Progenitor cell of endocrine pancreas (in vitro differentiated cells): ENCODE data around the gene ANKLE1. TPM values are rescaled to one million over a fixed set of nuclear protein-coding genes. Genes with fewer than 3 reads are reported as not detected.
"Not testable (repeated sequence)": the region's sequence is repeated elsewhere in the genome, so short reads cannot be mapped to it uniquely, and the experiment has no call there.

Experiments used
- DNase-seq: peaks from one replicate; pipeline ENCODE4 v3.0.0; 2021; ENCODE audit warnings: low spot score; ENCODE audit not compliant: unreplicated experiment
- H3K27ac Mint-ChIP-seq: 2 replicates; pipeline ENCODE4 v1.8.0; 2021; ENCODE audit warnings: mild to moderate bottlenecking, moderate library complexity, mixed read lengths
- H3K27me3 Mint-ChIP-seq: 2 replicates; pipeline ENCODE4 v1.8.0; 2021; ENCODE audit warnings: mixed read lengths
- H3K36me3 Mint-ChIP-seq: 2 replicates; pipeline ENCODE4 v1.8.0; 2022; ENCODE audit warnings: mixed read lengths; ENCODE audit not compliant: insufficient read depth
- H3K4me1 Mint-ChIP-seq: 2 replicates; pipeline ENCODE4 v1.8.0; 2021; ENCODE audit warnings: low read depth, mixed read lengths
- H3K4me3 Mint-ChIP-seq: 2 replicates; pipeline ENCODE4 v1.8.0; 2021; ENCODE audit warnings: low read depth, mild to moderate bottlenecking, moderate library complexity, mixed read lengths
- H3K9me3 Mint-ChIP-seq: 2 replicates; pipeline ENCODE4 v1.8.0; 2021; ENCODE audit warnings: low read depth, mixed read lengths
- total RNA-seq: library from RNA; stranded (reverse); gene quantifications from 2 replicates; pipeline ENCODE4 v1.2.1, GENCODE V29; 2021
- TF ChIP-seq, protein P1 (sequence below): fragments of 200-600 bp; sonication (generic); IDR thresholded peaks from one replicate; pipeline ENCODE4 v1.5.0; 2021; ENCODE audit warnings: antibody characterized with exemption, mild to moderate bottlenecking; ENCODE audit not compliant: unreplicated experiment

ANKLE1 gene
- total RNA-seq, 1 donor from 2014 or later: 6.4 TPM

DNA sequence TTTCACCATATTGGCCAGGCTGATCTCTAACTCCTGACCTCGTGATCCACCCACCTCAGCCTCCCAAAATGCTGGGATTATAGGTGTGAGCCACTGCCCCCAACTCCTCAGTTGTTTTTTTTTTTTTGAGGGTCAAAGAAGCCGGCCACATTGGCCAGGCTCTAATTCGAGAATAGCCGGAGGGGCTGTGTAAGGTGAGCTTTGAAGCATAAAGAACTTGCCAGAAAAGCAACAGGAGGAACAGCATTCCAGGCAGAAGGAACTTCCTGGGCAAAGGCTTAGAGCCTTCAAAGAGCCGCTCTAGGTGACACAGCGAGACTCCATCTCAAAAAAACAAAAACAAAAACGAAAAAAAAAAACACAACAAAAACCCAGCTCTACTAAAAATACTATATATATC, 15.7 kb upstream of the ANKLE1 start:
- no peaks in the 10 kb centered on the region for H3K27me3 Mint-ChIP-seq
- H3K27ac Mint-ChIP-seq: no peak overlapping the region
- TF ChIP-seq, protein P1, sequence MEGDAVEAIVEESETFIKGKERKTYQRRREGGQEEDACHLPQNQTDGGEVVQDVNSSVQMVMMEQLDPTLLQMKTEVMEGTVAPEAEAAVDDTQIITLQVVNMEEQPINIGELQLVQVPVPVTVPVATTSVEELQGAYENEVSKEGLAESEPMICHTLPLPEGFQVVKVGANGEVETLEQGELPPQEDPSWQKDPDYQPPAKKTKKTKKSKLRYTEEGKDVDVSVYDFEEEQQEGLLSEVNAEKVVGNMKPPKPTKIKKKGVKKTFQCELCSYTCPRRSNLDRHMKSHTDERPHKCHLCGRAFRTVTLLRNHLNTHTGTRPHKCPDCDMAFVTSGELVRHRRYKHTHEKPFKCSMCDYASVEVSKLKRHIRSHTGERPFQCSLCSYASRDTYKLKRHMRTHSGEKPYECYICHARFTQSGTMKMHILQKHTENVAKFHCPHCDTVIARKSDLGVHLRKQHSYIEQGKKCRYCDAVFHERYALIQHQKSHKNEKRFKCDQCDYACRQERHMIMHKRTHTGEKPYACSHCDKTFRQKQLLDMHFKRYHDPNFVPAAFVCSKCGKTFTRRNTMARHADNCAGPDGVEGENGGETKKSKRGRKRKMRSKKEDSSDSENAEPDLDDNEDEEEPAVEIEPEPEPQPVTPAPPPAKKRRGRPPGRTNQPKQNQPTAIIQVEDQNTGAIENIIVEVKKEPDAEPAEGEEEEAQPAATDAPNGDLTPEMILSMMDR: no peak
- no peak for DNase-seq
- peaks cover 4% of the 10 kb centered on the region for H3K9me3 Mint-ChIP-seq
- H3K36me3 Mint-ChIP-seq: peaks cover 2% of the 10 kb centered on the region
- H3K4me3 Mint-ChIP-seq: no peak overlapping the region
- peaks cover 6% of the 10 kb centered on the region for H3K4me1 Mint-ChIP-seq

DNA sequence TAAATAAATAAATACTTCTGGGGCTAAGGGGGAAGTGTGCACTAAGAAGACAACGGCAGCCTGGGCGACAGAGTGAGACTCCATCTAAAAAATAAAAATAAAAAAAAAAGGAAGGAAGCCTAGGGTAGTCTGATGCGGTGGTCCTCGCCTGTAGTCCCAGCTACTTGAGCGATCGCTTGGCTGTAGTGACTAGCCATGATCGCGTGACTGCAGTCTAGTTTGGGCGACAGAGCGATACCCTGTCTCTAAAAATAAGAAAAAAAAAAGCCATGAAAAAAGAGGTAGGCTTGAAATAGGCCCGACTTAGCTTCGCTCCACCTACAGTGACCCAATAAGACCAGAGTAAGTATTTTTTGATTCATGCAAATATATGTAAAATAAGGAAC, 15.1 kb upstream of the ANKLE1 start:
- Mint-ChIP-seq H3K27ac (peak overlapping the region; percentile 91), H3K36me3 (peaks cover 6% of the 10 kb centered on the region), H3K4me1 (peaks cover 6% of the 10 kb centered on the region), H3K27me3 (no peaks in the 10 kb centered on the region), H3K9me3 (peaks cover 4% of the 10 kb centered on the region), H3K4me3 (peak overlapping the region; percentile 93)
- TF ChIP-seq, protein P1: no peak
- no peak for DNase-seq

DNA sequence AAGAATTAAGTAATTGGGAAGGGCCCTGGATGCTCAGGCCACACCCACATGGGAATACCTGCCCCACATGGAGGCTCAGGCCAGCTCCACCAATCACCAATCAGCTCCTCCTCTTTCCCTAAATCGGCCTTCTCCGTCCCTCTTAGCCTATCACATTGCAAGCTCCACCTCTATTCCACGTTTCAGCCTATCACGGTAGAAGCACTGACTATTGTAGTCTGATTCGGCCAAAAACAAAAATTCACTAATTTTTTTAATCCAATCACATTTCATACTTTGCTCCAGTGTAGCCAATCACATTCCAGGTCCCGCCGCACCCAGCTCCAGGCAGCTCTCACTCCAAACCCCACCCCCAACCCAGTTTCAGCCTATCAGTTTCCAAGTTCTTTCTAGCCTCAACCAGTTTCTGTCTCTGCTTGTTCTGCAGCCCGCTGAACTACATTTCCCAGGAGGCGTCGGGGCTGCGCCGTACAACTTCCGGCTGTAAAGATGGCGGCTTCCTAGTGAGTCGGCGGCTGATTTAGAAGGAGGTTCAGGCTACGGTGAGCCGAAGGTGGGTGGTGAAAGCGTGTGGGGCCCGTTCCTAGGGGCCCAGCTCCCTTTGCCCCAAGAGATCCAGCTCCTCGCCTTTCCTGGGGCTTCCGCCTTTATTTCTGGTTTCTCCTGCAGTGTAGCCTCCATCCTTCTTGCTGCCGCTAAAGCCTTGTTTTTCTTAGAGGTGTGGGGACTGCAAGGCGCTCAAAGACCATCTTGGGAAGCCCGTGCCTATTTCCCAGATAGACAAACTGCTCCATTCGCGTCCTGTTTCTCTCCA, 14.5 kb upstream of the ANKLE1 start, which contains the start of gene BABAM1:
TSS of gene BABAM1 (plus strand) at position 469 of the 814 bp plus-strand sequence. CDS start 1,364 bp downstream, outside the sequence.
- peak; percentile 87 for DNase-seq
- peaks cover 6% of the 10 kb centered on the region for H3K4me1 Mint-ChIP-seq
- peaks cover 6% of the 10 kb centered on the region for H3K36me3 Mint-ChIP-seq
- H3K27ac Mint-ChIP-seq: peak within 1 kb of the TSS; percentile 91
- H3K9me3 Mint-ChIP-seq: peaks cover 4% of the 10 kb centered on the region
- no peaks in the 10 kb centered on the region for H3K27me3 Mint-ChIP-seq
- peak within 1 kb of the TSS; percentile 93 for H3K4me3 Mint-ChIP-seq
- TF ChIP-seq, protein P1: no peak

DNA sequence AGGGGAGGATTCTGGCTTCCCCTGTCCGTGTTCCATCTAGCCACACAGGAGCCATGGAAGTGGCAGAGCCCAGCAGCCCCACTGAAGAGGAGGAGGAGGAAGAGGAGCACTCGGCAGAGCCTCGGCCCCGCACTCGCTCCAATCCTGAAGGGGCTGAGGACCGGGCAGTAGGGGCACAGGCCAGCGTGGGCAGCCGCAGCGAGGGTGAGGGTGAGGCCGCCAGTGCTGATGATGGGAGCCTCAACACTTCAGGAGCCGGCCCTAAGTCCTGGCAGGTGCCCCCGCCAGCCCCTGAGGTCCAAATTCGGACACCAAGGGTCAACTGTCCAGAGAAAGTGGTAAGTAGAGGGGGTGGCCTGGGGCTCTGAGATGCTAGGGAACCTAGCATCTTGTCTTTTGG, 12.9 kb upstream of the ANKLE1 start:
- DNase-seq: no peak
- peaks cover 4% of the 10 kb centered on the region for H3K9me3 Mint-ChIP-seq
- H3K4me3 Mint-ChIP-seq: peak overlapping the region; percentile 93
- TF ChIP-seq, protein P1: no peak
- peaks cover 6% of the 10 kb centered on the region for H3K36me3 Mint-ChIP-seq
- no peaks in the 10 kb centered on the region for H3K27me3 Mint-ChIP-seq
- H3K27ac Mint-ChIP-seq: no peak overlapping the region
- peaks cover 6% of the 10 kb centered on the region for H3K4me1 Mint-ChIP-seq

DNA sequence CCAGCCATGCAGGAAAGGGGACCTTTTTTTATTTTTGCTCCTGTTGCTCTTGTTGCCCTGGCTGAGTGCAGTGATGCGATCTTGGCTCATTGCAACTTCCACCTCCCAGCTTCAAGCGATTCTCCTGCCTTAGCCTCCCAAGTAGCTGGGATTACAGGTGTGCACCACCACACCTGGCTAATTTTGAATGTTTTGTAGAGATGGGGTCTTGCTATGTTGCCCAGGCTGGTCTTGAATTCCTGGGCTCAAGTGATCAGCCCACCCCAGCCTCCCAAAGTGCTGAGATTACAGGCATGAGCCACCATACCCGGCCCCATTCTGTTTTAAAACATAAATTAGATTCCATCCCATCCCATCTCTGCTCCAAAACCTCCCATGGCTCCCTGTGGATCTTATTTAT, 6.8 kb upstream of the ANKLE1 start:
- H3K9me3 Mint-ChIP-seq, DNase-seq, H3K27me3 Mint-ChIP-seq, H3K4me1 Mint-ChIP-seq, H3K27ac Mint-ChIP-seq, H3K4me3 Mint-ChIP-seq: not testable (repeated sequence)
- peaks cover 19% of the 10 kb centered on the region for H3K36me3 Mint-ChIP-seq
